HG03520 (cell line): Measurements from ENCODE around the gene PKD1.
"Not testable (repeated sequence)": the region's sequence is repeated elsewhere in the genome, so short reads cannot be mapped to it uniquely, and the experiment has no call there.

Source experiments
- ATAC-seq: cut with Tn5 transposase; IDR thresholded peaks from one replicate; pipeline ENCODE4 v1.9.1; 2021; ENCODE audit warnings: mild to moderate bottlenecking, moderate library complexity; ENCODE audit not compliant: unreplicated experiment

The PKD1 gene

DNA sequence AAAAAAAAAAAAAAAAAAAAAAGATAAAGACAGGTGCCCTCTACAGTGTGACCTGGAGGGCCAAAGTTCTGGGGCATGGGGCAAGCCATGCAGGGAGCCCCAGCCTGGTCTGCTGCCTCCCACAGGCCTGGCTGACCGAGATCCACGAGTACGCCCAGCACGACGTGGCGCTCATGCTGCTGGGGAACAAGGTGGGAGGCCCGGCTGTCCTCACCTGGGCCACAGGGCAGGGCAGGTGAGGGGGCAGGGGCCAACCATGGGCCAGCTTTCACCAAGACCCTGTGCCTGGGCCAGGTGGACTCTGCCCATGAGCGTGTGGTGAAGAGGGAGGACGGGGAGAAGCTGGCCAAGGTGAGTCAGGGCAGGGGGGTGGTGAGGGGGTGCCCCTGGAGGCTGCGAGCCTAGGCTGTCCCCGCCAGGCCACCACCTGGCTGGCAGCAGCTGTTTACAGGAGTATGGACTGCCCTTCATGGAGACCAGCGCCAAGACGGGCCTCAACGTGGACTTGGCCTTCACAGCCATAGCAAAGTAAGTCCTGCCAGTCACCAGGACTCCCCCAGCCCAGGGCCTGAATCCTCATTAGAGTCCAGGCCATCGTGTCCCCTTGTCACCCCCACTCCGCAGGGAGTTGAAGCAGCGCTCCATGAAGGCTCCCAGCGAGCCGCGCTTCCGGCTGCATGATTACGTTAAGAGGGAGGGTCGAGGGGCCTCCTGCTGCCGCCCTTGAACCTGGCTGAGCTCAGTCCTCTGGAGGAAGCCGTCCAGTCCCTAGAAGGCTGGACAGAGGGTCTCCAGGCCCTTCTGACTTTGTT is 17.2 kb upstream of the PKD1 start:
- no peak for ATAC-seq

DNA sequence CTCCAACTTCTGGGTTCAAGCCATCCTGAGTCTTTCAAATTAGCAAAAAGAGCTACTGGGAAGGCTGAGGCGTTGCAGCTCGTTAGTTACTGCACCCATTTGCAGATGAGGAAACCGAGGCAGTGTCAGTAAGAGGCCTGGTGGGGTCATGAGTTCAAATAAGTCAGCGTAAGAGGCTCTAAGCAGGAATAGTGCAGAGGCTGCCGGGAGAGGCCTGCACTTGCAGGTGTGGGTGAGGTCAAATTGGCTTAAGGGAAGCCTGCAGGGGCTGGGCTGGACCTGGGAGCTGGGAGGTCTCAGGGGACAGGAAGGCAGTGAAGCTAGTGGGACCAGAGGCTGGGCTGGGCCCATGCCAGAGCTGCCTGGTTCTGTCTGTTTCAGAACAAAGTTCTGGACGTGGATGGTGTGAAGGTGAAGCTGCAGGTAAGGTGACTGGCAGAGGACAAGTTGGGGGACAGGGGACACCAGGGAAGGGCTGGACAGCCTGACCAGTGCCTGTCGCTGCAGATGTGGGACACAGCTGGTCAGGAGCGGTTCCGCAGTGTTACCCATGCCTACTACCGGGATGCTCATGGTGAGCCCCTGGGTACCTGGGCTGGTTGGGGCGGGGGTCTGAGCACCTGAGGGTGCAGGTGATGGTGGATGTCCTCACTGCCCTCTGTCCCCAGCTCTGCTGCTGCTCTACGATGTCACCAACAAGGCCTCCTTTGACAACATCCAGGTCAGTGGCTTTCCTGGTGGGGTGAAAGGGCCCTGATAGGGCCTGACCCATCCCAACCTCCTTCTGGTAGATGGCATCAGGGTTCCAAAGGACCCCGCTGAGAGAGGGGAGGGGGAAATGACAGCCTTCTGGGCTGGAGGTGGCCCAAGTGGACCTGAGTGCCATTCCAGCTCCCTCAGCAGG is 15.7 kb upstream of the PKD1 start:
- ATAC-seq, result no peak

DNA sequence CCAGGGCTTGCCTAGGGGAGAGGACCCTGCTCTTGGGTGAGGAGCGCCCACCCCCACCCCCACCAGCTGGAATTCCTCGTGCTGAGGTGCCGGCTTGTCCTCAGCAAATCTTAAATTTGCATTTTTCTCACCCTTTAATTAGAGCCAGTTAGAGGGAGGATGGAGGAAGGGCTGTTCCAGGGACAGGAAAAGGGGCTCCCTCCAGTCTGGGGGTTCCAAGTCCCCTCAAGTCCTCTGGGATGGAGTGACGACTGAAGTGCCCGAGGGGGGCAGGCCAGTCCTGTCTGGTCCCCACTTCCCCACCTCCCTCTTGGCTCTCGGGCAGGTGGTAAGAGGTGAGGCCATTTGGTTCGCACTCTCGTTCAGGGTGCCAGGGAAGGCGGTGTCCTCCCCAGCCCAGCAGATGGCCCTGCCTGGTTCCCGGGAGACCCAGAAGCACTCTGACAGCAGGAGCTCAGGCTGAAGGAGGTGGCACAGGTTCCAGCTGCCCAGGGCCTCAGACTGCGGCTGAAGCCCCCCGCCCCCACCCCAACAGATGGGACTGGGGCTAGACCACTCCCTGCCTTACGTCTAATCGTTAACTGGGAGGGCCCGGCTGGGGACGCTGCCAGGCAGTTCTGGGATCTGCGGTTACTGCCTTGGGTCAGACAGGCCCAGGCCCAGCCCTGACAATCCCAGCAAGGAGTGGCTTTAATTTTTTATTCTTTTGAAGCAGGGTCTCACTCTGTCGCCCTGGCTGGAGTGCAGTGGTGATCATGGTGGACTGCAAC is 14.9 kb upstream of the PKD1 start:
- no peak for ATAC-seq

DNA sequence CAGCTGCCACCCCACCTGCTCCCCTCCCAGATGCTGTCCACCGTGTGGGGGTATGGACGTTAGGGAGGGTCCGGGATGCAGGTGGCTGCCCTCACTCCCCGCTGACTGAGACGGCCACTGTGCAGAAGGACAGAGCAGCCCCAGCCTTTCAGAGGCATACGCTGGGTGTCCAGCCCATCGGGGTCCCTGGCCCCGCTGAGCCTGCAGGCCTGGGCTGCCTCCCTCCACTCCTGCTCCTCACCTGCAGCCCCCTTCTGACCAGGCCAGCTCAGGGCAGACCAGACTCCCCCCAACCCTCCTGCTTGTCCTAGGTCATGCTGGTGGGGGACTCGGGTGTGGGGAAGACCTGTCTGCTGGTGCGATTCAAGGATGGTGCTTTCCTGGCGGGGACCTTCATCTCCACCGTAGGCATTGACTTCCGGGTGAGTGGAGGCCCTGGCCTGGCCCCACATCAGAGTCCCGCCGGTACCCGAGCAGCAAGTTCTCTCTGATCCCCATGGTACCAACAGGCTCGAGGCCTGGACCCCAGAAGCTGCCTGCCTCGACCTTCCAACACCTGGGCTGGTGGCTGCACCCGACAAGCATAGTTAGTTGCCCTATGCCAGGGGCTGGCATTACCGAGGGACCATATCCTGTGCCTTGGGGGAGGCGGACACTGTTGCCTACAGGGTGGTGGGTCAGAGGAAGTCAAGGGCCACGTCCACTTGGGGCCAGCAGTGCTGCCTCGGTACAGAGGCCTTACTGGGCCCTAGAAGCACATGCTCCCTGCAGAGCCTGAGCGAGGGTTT is 14.1 kb upstream of the PKD1 start:
- no peak for ATAC-seq

DNA sequence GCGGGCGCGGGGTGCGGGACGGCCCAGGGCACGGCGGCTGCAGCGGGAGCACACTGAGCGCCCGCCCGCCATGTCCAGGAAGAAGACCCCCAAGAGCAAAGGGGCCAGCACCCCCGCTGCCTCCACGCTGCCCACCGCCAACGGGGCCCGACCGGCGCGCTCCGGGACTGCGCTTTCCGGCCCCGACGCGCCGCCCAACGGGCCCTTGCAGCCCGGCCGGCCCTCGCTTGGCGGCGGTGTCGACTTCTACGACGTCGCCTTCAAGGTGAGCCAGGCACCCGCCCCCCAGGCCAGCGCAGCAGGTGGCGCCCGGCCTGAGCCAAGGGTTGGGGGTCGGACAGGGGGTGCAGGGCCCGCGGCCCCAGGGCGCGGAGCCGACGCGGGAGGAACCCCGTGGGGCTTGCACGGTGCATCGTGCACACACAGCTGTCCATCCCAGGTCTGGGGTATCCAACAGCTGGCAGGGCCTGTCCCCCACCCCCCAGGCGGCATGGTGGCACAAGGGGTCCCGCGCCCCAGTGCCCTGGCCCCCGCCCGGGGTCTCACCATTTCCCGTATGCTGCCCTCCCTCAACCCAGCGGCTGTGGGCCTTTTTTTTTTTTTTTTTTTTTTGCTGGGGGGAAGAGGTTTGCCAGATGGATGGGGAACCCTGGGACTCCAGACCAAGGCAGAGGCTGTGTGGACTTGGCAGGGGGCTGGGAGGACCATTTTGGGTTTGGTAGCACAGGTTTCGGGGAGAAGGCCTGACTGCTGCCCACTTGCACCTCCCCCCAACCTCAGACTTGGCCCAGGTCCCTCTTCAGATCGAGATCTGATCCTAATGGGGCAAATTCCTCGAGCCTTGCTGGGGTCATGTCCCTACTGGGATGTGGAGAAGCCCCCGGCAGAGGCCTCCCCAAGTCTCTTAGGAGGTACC is 13.3 kb upstream of the PKD1 start:
- no peak for ATAC-seq

DNA sequence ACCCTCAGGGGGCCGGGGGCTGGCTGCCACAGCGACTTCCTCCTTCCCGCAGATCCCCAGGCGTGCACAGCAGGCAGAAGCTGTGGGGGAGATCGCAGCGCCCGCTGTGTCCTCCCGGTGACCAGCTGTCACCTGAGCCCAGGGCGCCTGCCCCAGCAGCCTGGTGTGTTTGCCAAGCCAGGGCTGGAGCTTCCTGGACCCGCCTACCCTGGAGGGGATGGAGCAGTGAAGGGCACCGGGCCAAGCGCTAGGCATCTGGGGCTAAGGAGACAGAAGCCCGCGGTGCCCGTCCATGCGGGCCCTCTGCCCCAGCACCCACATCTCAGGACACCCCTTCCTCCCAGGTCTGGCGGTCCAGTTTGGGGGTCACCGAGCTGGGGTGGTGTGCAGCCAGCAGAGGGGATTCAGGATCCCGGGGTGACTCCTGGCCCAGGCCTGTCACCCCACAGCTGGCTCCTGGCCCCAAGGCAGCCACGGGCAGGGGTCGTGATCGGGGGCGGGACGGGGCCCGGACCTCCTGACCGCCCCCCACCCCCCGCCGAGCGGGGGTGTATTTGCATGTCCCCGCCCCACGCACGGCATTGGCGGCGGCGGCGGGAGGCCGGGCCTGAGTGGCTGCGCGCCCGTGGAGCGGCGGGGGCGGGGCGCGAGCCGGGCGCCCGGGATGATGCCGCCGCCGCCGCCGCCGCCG is 12.4 kb upstream of the PKD1 start, which contains the start of gene RAB26:
Gene RAB26 (plus strand): TSS at position 645 of the 691 bp plus-strand sequence. CDS start 159 bp downstream, outside the sequence.
- ATAC-seq, result no peak

DNA sequence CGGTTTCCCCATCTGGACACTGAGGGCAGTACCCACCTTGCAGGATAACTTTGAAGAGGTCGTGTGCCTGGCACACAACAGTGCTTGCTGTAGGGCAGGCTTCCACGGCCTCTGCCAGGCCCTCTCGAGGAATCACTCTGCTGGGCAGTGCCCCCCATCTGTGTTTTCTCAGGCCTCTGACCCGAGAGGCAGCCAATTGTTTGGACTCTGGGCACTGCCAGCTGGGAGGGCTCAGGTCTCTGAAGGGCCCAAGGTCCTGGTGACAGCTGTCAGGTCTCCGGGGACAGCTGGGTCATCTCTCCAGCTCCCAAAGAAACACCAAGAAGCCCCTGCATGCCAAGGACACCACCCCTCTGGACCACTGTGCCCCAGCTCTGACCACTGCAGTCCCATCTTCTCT is 11.7 kb upstream of the PKD1 start:
- ATAC-seq, result no peak

DNA sequence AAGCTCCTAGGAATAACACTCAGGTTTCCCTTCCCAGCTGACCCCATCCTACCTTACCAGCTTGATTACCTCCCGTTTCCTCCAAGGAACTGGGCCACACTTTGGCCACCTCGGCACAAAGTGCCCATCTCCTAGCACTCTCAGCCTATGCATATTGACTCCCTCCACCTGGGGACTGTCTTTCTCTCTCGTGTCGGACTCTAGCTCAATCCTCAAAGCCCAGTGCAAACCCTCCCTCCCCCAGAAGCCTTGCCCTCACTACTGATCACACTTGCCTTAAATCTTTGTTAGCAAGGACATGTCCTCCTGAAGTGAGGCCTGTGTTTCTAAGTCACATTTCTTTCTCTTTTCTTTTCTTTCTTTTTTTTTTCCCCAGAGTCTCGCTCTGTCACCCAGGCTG is 10.1 kb upstream of the PKD1 start:
- no peak for ATAC-seq

DNA sequence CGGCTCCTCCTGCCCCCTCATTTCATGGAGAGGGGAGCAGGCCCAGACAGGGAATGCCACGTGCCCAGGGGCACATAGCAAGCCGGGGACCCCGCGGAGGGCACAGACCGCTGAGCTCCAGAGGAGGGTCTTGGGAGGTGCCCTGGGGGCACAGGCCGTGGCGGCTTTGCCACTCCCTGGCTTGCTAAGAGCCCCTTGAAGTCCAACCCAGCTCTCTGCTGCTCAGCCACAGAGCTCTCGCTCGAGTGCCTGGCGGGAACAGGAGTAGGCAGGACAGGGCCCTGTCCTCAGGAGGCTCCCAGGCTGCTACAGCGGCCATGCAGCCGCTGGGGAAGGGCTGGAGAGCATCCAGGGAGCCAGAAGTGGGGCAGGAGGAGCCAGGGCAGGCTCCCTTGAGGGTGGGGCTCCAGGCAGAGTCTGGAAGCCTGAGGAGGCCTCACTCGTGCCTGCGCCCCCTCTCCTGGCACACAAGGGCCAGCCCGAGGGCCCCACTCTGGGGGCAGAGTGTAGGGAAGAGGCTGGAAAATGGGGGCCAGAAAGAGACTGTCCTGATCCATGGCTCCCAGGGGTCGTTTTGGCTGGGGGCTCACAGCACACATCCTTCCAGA is 8.3 kb upstream of the PKD1 start:
- ATAC-seq, result no peak

DNA sequence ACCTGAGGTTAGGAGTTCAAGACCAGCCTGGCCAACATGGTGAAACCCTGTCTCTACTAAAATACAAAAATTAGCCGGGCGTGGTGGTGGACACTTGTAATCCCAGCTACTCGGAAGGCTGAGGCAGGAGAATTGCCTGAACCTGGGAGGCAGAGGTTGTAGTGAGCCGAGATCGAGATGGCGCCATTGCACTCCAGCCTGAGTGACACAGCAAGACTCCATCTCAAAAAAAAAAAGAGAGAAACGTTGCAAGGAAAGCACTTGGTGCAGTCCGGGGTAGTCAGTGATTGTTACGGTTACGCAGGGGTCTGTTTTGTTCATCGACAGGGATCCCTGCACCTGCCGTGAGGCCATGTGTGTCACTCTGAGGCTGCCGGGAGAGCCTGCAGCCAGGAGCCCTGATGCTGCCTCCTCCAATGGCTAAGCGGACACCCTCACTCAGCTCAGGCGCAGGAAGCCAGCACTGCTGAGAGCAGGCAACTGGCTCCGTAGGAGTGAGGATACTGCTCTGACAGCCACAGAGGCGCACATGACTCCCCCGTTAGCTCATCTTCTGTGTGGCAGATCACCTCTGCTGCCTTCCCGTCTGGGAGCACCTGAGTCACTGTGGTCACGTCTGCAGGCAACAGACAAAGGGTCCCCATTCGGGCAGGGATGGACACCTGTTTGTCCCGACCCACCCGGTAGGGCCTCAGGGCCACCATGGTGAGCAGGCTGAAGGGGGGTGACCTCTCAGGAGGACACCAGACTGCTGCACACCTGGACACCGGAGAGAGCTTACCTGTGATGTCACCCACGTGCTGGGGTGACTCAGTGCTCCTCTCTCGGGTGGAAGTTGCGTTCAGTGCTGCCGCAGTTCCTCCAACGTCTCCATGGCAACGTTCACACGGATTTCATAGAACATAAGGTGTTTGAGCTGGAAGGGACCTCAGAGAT is 7.5 kb upstream of the PKD1 start:
- ATAC-seq, result no peak

DNA sequence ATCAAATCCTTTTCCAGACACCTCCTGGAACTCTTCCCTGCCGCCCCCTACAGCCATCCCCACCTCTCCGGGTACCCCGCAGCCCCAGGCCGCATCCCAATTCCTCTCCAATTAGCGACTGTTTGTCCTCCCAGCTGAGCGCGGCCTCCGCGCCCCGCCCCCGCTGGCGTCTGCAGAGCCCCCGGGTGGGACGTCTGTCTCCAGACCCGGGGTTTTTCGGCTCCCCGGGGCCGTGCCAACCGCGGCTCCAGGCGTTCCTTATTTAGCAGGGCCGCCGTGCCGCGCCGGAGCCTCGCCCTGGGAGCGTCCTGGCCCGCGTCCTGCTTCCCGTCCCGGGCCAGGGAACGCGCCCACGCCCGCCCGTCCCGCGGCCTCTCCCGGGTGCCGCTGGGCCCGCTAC is 627 bp downstream of the PKD1 start:
- ATAC-seq, result not testable (repeated sequence)

DNA sequence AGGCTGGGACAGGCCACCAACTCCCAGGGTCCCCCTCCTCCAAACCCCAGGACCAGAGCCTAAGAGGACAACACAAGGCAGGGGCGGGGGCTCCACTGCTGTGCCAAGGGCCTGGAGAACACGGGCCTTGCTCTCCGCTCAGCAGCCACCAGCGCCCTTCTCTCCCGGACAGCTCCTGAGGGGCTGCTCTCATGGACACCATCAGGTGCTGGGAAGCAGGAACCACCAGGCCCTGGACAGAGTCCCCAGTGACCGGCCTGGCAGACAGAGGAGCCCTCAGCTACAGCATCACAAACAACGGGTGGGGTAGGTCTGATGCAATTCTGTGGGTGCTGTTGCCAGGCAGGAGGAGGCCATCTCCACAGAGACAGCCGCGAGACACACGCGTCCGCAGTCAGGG is 1.9 kb downstream of the PKD1 start:
- not testable (repeated sequence) for ATAC-seq

DNA sequence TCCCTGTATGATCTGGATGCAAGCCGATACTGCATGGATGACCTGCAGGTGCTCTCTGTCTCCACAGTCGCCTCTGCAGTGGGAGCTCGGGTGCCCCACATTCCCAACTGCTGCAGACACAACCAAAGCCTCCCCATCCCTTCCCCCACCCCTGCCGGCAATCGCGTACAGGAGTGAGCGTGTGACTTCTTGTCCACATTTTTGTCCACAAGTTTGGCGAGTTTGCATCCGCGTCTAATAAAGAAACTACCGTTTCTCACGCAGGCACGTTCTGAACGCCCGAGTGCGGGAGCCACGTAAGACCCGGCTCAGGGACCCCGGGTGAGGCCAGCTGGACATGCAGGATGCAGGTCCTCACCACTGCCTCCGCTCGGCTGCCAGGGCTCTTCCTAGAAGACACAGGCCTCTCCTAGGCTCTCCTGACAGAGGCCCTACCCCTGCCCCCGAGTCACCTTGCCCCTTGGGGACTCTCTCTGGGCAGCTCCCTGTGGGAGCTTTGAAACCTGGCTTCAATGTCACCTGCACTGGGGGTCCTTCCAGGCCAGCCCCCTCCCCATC is 5.7 kb downstream of the PKD1 start:
- ATAC-seq, result not testable (repeated sequence)

DNA sequence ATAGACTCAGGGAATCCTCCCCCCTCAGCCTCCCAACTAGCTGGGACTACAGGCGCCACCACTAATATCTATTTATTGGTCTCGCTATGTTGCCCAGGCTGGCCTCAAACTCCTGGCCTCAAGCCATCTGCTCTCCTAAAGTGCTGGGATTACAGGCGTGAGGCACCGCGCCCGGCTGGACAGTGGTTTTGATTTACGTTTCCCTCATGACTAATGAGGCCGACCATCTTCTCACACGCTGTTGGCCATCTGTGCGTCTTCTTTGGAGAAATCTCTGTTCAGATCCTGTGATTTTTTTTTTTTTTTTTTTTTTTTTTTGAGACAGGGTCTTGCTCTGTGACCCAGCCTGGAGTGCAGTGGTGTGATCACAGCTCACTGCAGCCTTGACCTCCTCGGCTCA is 6.4 kb downstream of the PKD1 start:
- not testable (repeated sequence) for ATAC-seq

DNA sequence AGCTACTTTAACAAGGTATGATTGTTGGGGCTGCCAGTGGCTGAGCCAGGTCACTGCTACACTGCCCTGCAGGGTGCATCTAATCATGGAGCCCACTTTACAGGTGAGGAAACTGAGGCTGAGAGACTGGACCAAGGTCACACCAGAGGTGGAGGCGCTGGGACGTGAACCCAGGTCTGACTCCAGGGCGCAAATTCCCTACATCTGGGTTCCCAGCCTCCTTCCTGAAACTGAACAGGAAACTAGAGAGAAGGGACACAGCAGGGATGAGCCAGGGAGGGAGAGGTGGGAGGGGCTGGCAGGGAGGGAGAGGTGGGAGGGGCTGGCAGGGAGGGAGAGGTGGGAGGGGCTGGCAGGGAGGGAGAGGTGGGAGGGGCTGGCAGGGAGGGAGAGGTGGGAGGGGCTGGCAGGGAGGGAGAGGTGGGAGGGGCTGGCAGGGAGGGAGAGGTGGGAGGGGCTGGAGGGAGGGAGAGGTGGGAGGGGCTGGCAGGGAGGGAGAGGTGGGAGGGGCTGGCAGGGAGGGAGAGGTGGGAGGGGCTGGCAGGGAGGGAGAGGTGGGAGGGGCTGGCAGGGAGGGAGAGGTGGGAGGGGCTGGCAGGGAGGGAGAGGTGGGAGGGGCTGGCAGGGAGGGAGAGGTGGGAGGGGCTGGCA is 7.9 kb downstream of the PKD1 start:
- ATAC-seq, result not testable (repeated sequence)

DNA sequence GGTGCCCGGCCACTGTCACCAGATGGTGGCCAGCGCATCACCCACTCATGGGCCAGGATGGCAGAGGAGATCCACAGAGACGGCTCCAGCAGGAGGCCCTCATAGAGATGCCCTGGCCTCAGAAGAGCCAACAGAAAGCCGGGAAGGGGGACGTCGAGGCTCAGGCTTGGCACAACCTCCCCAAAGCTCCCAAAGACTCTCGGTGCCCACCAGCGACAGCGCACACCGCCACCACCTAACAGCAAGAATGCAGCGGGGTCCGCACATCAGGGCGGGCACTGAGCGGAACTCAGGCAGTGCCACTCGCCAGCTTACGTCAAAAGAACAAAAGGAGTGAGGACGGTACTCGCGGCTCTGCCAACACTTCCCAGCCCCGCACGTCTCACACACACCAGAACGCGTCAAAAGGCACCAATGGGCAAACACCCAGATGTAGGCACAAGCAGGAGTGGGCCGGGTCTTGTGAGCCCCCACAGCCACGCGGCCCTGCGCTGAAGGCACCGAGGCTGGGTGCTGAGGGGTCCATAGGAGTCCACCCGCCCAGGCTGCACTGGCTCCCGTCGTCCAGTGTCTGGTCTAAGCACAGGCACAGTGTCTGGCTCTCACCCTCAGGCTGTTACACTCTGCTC is 8.7 kb downstream of the PKD1 start:
- ATAC-seq, result not testable (repeated sequence)
